Measurements from ENCODE around the gene CCNC. TPM values are rescaled to one million over a fixed set of nuclear protein-coding genes. Genes with fewer than 3 reads are reported as not detected.

CCNC gene
- total RNA-seq, 5 donors from 2014 or later (not counting 1 experiment from before 2014, with no cell fraction given) = 33.9 to 42.0 (median 39.1) TPM

GRCh38 chr6:99612551-99613408, 44.3 kb upstream of the CCNC start:
- no peaks in the 10 kb centered on the region for H3K36me3 ChIP-seq (ENCODE audit: control insufficient read depth in 2 of 2, extremely low read depth in 1 of 2, insufficient read depth in 1 of 2, low read length in 1 of 2)
- ATAC-seq (replicated peaks in 1 of 4) (peak in 1 of 4 experiments; percentile 15), DNase-seq (no peak)
- Mint-ChIP-seq H3K9me3 (peaks cover 0 to 10% (median 0%) of the 10 kb centered on the region in 3 donors), H3K4me3 (peak overlapping the region; percentile 36 to 74 (median 37)), H3K4me1 (peaks cover 22 to 33% (median 26%) of the 10 kb centered on the region in 3 donors), H3K27ac (no peak overlapping the region), H3K27me3 (peaks cover 81 to 82% of the 10 kb centered on the region in 2 donors), H3K36me3 (no peaks in the 10 kb centered on the region)
- peaks cover 18 to 27% of the 10 kb centered on the region in 2 experiments for H3K4me1 ChIP-seq (ENCODE audit: control insufficient read depth in 1 of 2, extremely low read depth in 1 of 2, insufficient read depth in 2 of 2, low read length in 2 of 2)
- CTCF ChIA-PET = interaction anchor here in 1 of 2 donors (0.9 kb wide), 1 partner anchor 11 kb away, joined by 3 read pairs; no protein-coding TSS in a partner anchor
- POLR2A ChIA-PET = interaction anchor here in 1 of 2 donors (0.6 kb wide), 1 partner anchor 42 kb away, joined by 7 read pairs; no protein-coding TSS in a partner anchor
- H3K9me3 ChIP-seq = no peaks in the 10 kb centered on the region
- H3K27ac ChIP-seq (ENCODE audit: low read length) = no peak overlapping the region
- H3K27me3 ChIP-seq (replicated peaks in 1 of 2; ENCODE audit: control insufficient read depth in 2 of 2, extremely low read depth in 1 of 2, insufficient read depth in 2 of 2, low read length in 1 of 2) = peaks cover 51 to 57% of the 10 kb centered on the region in 2 experiments
- 23% methylated on average over 48 of the region's 56 CpGs for WGBS (ENCODE audit: insufficient coverage)
- peak overlapping the region in 1 of 2 donors; percentile 2 for H3K4me3 ChIP-seq (ENCODE audit: control insufficient read depth in 1 of 2, extremely low read depth in 1 of 2, low read length in 1 of 2)

- H3K9me3 ChIP-seq = no peaks in the 10 kb centered on the region
- H3K4me3 ChIP-seq (ENCODE audit: control insufficient read depth in 1 of 2, extremely low read depth in 1 of 2, low read length in 1 of 2) = no peak overlapping the region
- POLR2A ChIA-PET = no interaction called here
- DNase-seq = no peak
- WGBS (ENCODE audit: insufficient coverage) = no CpG with 5 or more reads among the region's 3 CpGs
- peaks cover 41 to 61% of the 10 kb centered on the region in 2 experiments for H3K27me3 ChIP-seq (replicated peaks in 1 of 2; ENCODE audit: control insufficient read depth in 2 of 2, extremely low read depth in 1 of 2, insufficient read depth in 2 of 2, low read length in 1 of 2)
- Mint-ChIP-seq H3K4me1 (peaks cover 26 to 37% (median 30%) of the 10 kb centered on the region in 3 donors), H3K36me3 (no peaks in the 10 kb centered on the region), H3K4me3 (no peak overlapping the region), H3K27me3 (peaks cover 75 to 84% of the 10 kb centered on the region in 2 donors), H3K9me3 (peaks cover 0 to 10% (median 0%) of the 10 kb centered on the region in 3 donors), H3K27ac (peak overlapping the region in 1 of 2 donors; percentile 44)
- no peak overlapping the region for H3K27ac ChIP-seq (ENCODE audit: low read length)
- ATAC-seq (replicated peaks in 1 of 4) = peak in 1 of 4 experiments; percentile 33
- H3K4me1 ChIP-seq (ENCODE audit: control insufficient read depth in 1 of 2, extremely low read depth in 1 of 2, insufficient read depth in 2 of 2, low read length in 2 of 2) = peaks cover 18 to 35% of the 10 kb centered on the region in 2 experiments
- CTCF ChIA-PET = interaction anchor here in 1 of 2 donors (0.6 kb wide), 1 partner anchor 158 kb away, joined by 3 read pairs; no protein-coding TSS in a partner anchor
- H3K36me3 ChIP-seq (ENCODE audit: control insufficient read depth in 2 of 2, extremely low read depth in 1 of 2, insufficient read depth in 1 of 2, low read length in 1 of 2) = no peaks in the 10 kb centered on the region
These were observed 42.7 kb upstream of the CCNC start for GRCh38 chr6:99611148-99611547.

GRCh38 chr6:99609905-99610489, 41.5 kb upstream of the CCNC start:
- DNase-seq (no peak), ATAC-seq (replicated peaks in 1 of 4) (no peak)
- peaks cover 68 to 86% of the 10 kb centered on the region in 2 donors for H3K27me3 Mint-ChIP-seq
- H3K4me3 ChIP-seq (ENCODE audit: control insufficient read depth in 1 of 2, extremely low read depth in 1 of 2, low read length in 1 of 2) = no peak overlapping the region
- ChIA-PET CTCF (interaction anchor here in 1 of 2 donors (0.6 kb wide), 1 partner anchor 61 kb away, joined by 3 read pairs; no protein-coding TSS in a partner anchor), POLR2A (no interaction called here)
- H3K36me3 ChIP-seq (ENCODE audit: control insufficient read depth in 2 of 2, extremely low read depth in 1 of 2, insufficient read depth in 1 of 2, low read length in 1 of 2) = no peaks in the 10 kb centered on the region
- H3K27me3 ChIP-seq (replicated peaks in 1 of 2; ENCODE audit: control insufficient read depth in 2 of 2, extremely low read depth in 1 of 2, insufficient read depth in 2 of 2, low read length in 1 of 2) = peaks cover 45 to 70% of the 10 kb centered on the region in 2 experiments
- peaks cover 18 to 44% of the 10 kb centered on the region in 2 experiments for H3K4me1 ChIP-seq (ENCODE audit: control insufficient read depth in 1 of 2, extremely low read depth in 1 of 2, insufficient read depth in 2 of 2, low read length in 2 of 2)
- H3K9me3 Mint-ChIP-seq = peaks cover 0 to 10% (median 0%) of the 10 kb centered on the region in 3 donors
- H3K4me1 Mint-ChIP-seq = peaks cover 28 to 38% (median 38%) of the 10 kb centered on the region in 3 donors
- no peak overlapping the region for H3K4me3 Mint-ChIP-seq
- no peaks in the 10 kb centered on the region for H3K36me3 Mint-ChIP-seq
- H3K27ac ChIP-seq (ENCODE audit: low read length) = no peak overlapping the region
- H3K27ac Mint-ChIP-seq = peak overlapping the region in 1 of 2 donors; percentile 12
- no peaks in the 10 kb centered on the region for H3K9me3 ChIP-seq
- no CpG with 5 or more reads among the region's 2 CpGs for WGBS (ENCODE audit: insufficient coverage)

GRCh38 chr6:99608886-99609482, 40.5 kb upstream of the CCNC start:
- Histone ChIP-seq H3K36me3 (ENCODE audit: control insufficient read depth in 2 of 2, extremely low read depth in 1 of 2, insufficient read depth in 1 of 2, low read length in 1 of 2) (no peaks in the 10 kb centered on the region), H3K27ac (ENCODE audit: low read length) (no peak overlapping the region), H3K9me3 (no peaks in the 10 kb centered on the region), H3K27me3 (replicated peaks in 1 of 2; ENCODE audit: control insufficient read depth in 2 of 2, extremely low read depth in 1 of 2, insufficient read depth in 2 of 2, low read length in 1 of 2) (peaks cover 47 to 70% of the 10 kb centered on the region in 2 experiments), H3K4me1 (ENCODE audit: control insufficient read depth in 1 of 2, extremely low read depth in 1 of 2, insufficient read depth in 2 of 2, low read length in 2 of 2) (peaks cover 17 to 44% of the 10 kb centered on the region in 2 experiments), H3K4me3 (ENCODE audit: control insufficient read depth in 1 of 2, extremely low read depth in 1 of 2, low read length in 1 of 2) (no peak overlapping the region)
- DNase-seq (no peak), ATAC-seq (replicated peaks in 1 of 4) (no peak)
- Mint-ChIP-seq H3K27me3 (peaks cover 67 to 88% of the 10 kb centered on the region in 2 donors), H3K4me1 (peaks cover 32 to 41% (median 40%) of the 10 kb centered on the region in 3 donors), H3K36me3 (no peaks in the 10 kb centered on the region), H3K9me3 (peaks cover 0 to 10% (median 0%) of the 10 kb centered on the region in 3 donors), H3K4me3 (no peak overlapping the region), H3K27ac (peak overlapping the region in 1 of 2 donors; percentile 59)
- CTCF ChIA-PET = no interaction called here
- 22% methylated on average over 6 of the region's 24 CpGs for WGBS (ENCODE audit: insufficient coverage)
- POLR2A ChIA-PET = no interaction called here

- H3K27ac Mint-ChIP-seq = peak overlapping the region in 1 of 2 donors; percentile 70
- peaks cover 0 to 10% (median 0%) of the 10 kb centered on the region in 3 donors for H3K9me3 Mint-ChIP-seq
- no peak overlapping the region for H3K4me3 ChIP-seq (ENCODE audit: control insufficient read depth in 1 of 2, extremely low read depth in 1 of 2, low read length in 1 of 2)
- ChIA-PET CTCF (no interaction called here), POLR2A (no interaction called here)
- WGBS (ENCODE audit: insufficient coverage) = 14% methylated on average over 15 of the region's 29 CpGs
- H3K27ac ChIP-seq (ENCODE audit: low read length) = no peak overlapping the region
- no peak overlapping the region for H3K4me3 Mint-ChIP-seq
- H3K9me3 ChIP-seq = no peaks in the 10 kb centered on the region
- DNase-seq (no peak), ATAC-seq (replicated peaks in 1 of 4) (no peak)
- H3K36me3 ChIP-seq (ENCODE audit: control insufficient read depth in 2 of 2, extremely low read depth in 1 of 2, insufficient read depth in 1 of 2, low read length in 1 of 2) = no peaks in the 10 kb centered on the region
- H3K27me3 ChIP-seq (replicated peaks in 1 of 2; ENCODE audit: control insufficient read depth in 2 of 2, extremely low read depth in 1 of 2, insufficient read depth in 2 of 2, low read length in 1 of 2) = peaks cover 51 to 73% of the 10 kb centered on the region in 2 experiments
- no peaks in the 10 kb centered on the region for H3K36me3 Mint-ChIP-seq
- peaks cover 37 to 47% (median 47%) of the 10 kb centered on the region in 3 donors for H3K4me1 Mint-ChIP-seq
- peaks cover 19 to 47% of the 10 kb centered on the region in 2 experiments for H3K4me1 ChIP-seq (ENCODE audit: control insufficient read depth in 1 of 2, extremely low read depth in 1 of 2, insufficient read depth in 2 of 2, low read length in 2 of 2)
- peaks cover 70 to 92% of the 10 kb centered on the region in 2 donors for H3K27me3 Mint-ChIP-seq
These were observed 39.8 kb upstream of the CCNC start for GRCh38 chr6:99608059-99608885.

Measured in T-cell (primary cell).